NOMO-1 (cell line): ENCODE measurements around the gene EEF2.
"Not testable (repeated sequence)": the region's sequence is repeated elsewhere in the genome, so short reads cannot be mapped to it uniquely, and the experiment has no call there.

Experiments used
- DNase-seq, 2 experiments: peaks; one replicate each; lab custom pipeline; 2025; ENCODE audit not compliant: unreplicated experiment in 2 of 2; lab: John Stamatoyannopoulos, UW

Gene EEF2

DNA sequence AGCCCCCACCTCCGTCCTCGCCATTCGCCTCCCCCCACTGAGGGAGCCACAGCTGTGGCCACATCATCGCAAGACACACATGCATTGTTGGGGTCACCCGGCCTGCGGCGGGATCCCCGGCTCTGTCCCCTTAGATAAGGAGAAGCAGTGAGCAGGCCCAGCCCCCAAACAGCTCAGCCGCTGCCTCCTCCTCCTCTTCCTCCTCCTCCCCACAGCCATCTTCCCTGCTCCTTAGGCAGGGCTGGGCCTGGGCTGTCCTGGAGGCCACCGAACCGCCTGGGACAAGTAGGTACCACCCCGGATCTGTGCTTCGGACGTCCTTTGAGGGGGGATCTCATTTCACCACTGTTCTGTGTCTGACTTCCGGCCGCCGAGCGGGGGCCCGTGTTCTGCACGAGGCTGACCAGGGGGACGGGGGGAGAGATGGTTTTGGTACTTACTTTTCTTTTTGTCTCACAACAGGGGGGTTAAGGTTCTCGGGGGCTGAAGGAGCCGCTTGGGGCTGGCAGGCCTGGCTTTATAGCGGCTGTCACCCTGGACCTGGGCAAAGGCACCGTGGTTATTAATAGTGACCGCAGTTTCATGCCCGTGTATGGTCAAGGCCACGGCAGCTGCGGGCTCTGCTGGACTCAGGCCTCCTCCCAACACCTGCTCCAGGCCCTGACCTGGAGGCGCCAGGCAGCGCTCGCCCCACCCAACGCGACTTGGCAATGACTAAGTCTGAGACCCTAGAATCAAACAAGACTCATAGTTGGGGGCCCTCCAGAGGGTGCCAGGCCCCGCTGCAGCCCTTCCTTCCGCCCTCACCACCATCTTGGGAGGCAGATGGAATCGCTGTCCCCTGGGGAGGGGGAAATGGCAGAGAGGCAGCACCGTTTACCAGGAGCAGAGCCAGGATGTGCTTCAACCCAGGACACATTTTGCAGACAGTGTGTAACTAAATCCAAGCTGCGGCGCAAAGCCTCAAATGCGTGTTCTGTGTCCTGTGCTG lies 34.1 kb downstream of the EEF2 start:
- no peak for DNase-seq

DNA sequence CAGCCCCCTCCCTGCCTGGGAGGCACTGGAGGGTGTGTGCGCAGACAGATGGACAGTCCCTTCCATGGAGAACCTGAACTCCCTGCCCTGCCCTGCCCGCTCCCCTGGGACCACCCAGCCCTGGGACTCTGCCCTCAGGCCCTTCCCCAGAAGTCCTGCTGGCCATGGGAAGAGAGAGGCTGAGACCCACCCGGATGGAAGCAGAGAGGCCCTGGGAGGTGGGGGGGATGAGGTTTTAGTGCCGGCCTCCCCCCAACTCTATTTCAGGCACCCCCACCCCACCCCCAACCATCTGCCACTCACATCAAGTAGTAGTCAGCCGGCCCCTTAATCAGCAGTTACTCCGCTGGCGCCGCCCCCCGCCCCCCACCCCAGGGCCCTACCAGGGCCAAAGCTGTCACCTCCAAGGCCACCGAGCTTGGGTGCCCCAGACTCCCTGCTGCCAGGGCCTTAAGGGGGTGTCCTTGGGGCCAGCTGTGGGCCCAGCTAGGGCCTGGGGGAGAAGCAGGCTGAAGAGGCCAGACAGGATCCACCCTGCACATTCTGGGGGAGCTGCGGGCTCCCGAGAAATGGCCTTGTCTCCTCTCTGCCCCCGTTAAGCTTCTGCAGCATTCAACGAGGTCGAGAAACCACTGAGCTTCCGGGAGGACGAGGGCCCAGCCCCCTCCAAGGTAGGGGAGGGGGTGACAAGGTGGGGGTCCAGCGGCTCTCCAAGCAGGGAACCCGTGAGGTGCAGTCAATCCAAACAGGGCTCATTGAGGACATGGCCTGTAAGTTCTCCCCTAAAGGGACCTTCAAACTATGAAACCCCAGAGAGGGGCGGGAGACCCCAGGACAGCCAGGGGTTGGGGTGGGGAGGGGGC lies 35.0 kb downstream of the EEF2 start:
- DNase-seq = no peak

DNA sequence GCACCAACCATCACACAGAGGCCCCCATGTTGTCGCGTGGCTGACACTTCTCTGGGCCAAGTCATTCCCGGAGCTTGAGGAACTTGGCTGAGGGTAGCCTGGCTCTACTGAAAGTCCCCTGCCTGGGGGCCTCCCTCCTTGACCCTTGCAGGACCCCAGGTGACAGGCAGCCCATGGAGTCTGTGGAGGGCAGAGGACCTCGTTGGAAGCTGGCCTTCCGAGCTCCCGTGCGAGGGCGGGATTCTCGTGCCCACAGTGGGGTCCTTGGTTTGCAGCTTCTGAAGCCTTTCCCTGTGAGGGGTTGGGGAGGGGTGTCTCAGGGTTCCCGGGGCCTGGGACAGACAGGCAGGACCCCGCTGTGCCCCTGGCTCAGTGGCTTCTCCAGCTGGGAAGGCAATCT lies 36.0 kb downstream of the EEF2 start:
- no peak for DNase-seq

DNA sequence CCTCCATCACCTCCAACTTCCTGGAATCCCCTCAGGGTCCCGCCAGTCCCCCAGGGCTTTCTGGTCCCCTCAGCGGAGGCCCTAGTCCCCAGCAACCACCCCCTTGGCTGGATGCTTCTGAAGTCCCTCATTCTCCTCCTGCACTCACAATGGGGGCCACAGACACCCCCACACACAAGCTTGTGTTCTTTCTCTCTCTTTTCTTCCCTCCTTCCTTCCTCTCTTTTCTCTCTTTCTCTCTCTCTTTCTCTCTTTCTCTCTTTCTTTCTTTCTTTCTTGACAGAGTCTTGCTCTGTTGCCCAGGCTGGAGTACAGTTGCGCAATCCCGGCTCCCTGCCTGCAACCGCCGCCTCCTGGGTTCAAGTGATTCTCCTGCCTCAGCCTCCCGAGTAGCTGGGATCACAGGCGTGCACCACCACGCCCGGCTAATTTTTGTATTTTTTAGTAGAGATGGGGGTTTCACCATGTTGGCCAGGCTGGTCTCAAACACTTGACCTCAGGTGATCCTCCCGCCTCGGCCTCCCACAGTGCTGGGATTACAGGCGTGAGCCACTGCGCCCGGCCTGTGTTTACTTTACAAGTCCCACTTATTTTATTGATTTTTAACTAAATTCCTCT lies 37.8 kb downstream of the EEF2 start:
- not testable (repeated sequence) for DNase-seq

DNA sequence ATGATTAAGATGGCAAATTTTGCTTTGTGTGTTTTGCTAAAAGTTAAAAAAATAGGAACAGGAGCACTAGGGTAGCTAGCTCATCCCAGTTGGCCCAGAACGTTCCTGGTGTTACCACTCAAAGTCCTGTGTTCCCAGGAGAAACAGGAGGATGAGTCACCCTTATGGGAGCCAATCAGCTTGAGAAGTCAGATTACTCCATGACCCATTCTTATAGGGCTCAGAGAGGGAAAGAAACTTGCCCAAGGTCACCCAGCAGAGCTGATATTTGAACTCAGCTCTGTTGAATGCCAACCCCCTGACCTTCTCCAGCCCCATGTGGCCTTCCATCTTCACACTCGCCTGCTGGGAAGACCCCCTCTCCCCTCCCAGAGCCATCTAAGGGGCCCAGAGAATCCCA lies 39.4 kb downstream of the EEF2 start:
- no peak for DNase-seq

DNA sequence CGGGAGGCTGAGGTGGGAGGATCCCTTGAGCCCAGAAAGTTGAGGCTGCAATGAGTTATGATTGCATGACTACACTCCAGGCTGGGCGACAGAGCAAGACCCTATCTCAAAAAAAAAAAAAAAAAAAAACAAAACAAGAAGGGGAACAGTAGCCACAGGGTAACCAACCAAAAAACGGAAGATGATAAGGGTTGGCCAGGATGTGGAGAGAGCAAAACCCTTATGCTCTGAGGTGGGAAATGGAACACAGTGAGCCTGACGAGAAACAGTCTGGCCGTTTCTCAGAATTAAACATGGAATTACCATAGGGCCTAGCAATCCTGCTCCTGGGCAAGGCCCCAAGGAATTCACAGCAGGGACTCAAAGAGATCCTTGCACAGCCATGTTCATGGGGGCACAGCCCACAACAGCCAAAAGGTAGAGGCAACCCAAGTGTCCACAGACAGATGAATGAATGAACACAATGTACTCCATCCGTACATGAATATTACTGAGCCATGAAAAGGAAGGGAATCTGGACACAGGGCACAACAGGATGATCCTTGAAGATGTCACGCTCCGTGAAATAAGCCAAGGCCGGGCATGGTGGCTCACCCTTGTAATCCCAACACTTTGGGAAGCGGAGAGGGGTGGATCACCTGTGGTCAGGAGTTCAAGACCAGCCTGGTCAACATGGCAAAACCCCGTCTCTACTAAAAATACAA lies 41.1 kb downstream of the EEF2 start:
- DNase-seq = no peak

DNA sequence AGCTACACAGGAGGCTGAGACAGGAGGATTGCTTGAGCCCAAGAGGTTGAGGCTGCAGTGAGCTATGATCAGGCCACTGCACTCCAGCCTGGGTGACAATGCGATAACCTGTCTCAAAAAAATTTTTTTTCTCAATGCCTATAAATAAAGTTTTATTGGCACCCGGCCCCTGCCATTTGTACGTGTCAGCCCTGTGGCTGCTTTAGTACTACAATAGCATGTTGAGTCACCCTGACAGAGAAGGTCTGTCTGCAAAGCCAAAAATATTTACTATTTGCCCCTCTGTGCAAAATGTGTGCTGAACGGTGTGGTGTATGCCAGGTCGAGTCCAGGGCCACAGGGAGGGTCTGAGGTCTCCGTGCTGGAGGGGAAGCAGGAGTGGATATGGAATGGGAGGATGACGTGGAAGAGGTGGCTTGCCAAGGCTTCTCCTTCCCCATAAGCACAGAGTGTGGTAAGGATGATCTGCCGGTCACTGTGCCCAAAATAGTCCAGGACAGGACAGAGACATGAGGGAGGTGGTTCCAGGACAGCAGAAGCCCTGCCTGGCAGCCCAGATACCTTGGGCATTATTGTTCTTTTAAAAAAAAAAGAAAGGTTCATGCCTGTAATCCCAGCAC lies 42.4 kb downstream of the EEF2 start:
- no peak for DNase-seq

DNA sequence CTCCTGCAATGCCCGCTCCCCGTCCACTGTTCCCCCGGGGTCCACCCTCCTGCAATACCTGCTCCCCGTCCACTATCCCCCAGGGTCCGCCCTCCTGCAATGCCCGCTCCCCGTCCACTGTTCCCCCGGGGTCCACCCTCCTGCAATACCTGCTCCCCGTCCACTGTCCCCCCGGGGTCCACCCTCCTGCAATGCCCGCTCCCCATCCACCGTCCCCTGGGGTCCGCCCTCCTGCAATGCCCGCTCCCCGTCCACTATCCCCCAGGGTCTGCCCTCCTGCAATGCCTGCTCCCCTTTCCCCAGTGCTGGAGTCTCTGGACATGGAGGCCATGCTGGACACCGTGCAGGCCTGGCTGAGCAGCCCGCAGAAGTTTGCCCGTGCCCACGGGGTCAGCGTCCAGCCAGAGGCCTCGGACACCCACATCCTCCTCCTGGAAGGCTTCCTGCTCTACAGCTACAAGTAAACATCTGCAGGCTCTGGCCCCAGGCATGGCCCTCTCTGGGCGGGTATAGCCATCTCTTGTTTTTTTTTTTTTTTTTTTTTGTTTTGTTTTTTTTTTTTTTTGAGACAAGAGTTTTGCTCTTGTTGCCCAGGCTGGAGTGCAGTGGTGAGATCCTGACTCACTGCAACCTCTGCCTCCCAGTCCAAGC lies 46.8 kb downstream of the EEF2 start:
- DNase-seq = not testable (repeated sequence)

DNA sequence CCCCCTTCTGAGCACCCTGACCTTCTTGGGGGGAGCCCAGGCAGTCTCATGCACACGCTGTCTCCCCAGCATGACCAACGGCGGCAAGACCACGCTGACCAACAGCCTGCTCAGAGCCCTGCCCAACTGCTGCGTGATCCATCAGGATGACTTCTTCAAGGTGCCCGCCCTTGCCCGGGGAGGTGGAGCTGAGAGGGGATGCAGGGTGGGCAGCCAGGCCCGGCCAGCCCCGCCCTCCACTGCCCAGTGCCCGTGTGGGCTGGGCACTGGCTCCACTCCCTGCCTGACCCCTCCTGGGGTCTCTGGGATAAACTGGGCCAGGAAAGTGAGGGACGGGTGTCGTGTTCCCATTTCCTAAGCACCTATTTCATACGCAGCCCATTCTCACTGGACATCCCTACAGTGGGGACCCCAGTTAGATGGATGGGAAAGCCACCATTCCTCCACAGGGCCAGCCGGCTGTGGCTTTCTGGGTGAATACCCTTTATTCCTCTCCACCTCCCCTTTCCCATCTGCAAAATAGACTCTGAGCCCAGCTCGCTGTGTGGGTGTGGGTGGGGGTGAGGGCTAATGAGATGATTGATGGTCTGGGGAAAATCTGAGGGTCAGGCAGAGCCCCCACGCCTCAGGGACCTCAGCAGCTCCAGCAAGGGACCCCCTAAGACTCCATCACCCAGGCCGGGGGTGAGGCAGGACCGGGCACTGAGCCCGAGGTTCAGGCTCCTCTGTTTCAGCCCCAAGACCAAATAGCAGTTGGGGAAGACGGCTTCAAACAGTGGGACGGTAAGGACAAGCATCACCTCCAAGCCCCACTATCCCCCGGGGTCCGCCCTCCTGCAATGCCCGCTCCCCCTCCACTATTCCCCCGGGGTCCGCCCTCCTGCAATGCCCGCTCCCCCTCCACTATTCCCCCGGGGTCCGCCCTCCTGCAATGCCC lies 48.5 kb downstream of the EEF2 start:
- DNase-seq = no peak

DNA sequence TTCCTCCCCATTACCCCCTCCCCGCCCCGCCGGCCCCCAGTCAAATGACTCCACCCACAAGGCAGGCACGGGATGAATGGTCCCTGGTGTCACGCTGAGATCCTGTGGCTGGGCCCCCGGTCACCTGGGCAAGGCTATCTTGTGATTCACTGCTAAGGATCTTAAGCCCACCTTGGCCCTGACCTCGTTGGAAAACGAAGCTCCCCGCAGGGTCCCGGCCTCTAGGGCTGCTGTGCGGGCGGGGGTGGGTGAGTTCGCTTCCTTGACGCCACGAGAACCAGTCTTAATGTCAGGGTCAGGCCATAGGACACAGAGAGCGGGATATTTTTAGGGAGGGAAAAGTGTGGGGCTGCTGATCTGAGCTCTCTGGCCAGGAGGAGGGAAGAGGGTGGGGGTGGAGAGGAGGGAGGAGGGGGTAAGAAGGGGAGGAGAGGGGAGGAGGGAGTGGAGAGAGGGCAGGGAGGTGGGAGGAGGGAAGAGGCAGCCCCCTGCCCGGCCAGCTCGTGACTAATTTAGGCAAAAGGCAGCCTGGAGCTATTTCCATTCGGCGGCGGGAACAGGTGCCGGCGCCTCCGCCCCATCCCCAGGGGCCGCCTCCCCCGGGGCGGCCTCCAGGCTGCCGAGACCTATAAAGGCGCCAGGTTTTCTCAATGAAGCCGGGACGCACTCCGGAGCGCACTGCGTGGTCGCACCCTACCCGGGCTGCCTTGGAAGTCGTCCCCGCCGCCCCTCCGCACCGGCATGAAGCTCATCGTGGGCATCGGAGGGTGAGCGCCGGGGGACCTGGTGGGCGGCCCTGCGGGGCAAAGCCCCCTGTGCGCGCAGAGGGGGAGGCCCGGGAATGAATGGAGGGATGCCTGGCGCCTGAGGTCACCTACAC lies 52.1 kb downstream of the EEF2 start, which contains the start of gene NMRK2:
TSS of gene NMRK2 (plus strand) at position 139 of the 880 bp plus-strand sequence. CDS start at position 742, 603 bp downstream.
- no peak for DNase-seq

DNA sequence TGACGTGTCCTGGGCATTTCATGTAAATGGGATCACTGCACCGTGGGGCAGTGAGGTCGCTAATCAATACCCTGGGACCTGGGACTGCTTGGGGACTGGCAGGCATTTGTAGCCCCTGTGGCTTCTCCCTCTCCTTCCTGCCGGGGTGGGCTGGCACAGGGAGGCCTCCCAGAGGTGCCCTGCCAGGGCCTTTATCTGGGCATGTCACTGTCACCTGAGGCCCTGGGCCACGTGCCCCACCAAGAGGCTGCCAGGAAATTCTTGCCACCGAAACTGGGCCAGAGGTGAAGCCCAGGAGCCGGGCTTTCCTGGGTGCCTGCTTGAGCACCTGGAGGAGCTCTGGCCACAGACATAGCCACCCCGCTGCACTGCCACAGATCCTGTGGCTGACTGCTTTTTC lies 54.2 kb downstream of the EEF2 start:
- DNase-seq = no peak
